ENCODE results near the gene CAMKK1.
A peak's percentile ranks its signal among the peaks of the same experiment; 100 is the strongest.
"Not testable (repeated sequence)": the region's sequence is repeated elsewhere in the genome, so short reads cannot be mapped to it uniquely, and the experiment has no call there.

Gene CAMKK1

GRCh38 chr17:3854204-3854603 lies 38.6 kb downstream of the CAMKK1 start:
- H3K27ac Mint-ChIP-seq, H3K4me3 Mint-ChIP-seq, H3K36me3 Mint-ChIP-seq, H3K9me3 Mint-ChIP-seq, H3K4me1 Mint-ChIP-seq, H3K27me3 Mint-ChIP-seq: not testable (repeated sequence)

GRCh38 chr17:3852561-3852960 lies 40.3 kb downstream of the CAMKK1 start:
- no peaks in the 10 kb centered on the region for H3K36me3 Mint-ChIP-seq
- H3K27me3 Mint-ChIP-seq = no peaks in the 10 kb centered on the region
- no peaks in the 10 kb centered on the region for H3K4me1 Mint-ChIP-seq
- no peak overlapping the region for H3K4me3 Mint-ChIP-seq
- H3K9me3 Mint-ChIP-seq = no peaks in the 10 kb centered on the region
- no peak overlapping the region for H3K27ac Mint-ChIP-seq

- peak overlapping the region; percentile 1 for H3K27ac Mint-ChIP-seq
- H3K4me1 Mint-ChIP-seq = no peaks in the 10 kb centered on the region
- no peaks in the 10 kb centered on the region for H3K27me3 Mint-ChIP-seq
- no peak overlapping the region for H3K4me3 Mint-ChIP-seq
- no peaks in the 10 kb centered on the region for H3K9me3 Mint-ChIP-seq
- H3K36me3 Mint-ChIP-seq = no peaks in the 10 kb centered on the region
These were observed 41.3 kb downstream of the CAMKK1 start for GRCh38 chr17:3851461-3852100.

GRCh38 chr17:3848229-3848835 lies 44.5 kb downstream of the CAMKK1 start:
- H3K4me1 Mint-ChIP-seq = peaks cover 19% of the 10 kb centered on the region
- no peaks in the 10 kb centered on the region for H3K36me3 Mint-ChIP-seq
- no peak overlapping the region for H3K27ac Mint-ChIP-seq
- H3K27me3 Mint-ChIP-seq = no peaks in the 10 kb centered on the region
- H3K9me3 Mint-ChIP-seq = no peaks in the 10 kb centered on the region
- no peak overlapping the region for H3K4me3 Mint-ChIP-seq

GRCh38 chr17:3847165-3847670 lies 45.6 kb downstream of the CAMKK1 start:
- Mint-ChIP-seq H3K4me1 (peaks cover 23% of the 10 kb centered on the region), H3K27me3 (no peaks in the 10 kb centered on the region), H3K4me3 (peak overlapping the region; percentile 39), H3K27ac (no peak overlapping the region), H3K9me3 (no peaks in the 10 kb centered on the region), H3K36me3 (no peaks in the 10 kb centered on the region)

- Mint-ChIP-seq H3K4me1 (peaks cover 23% of the 10 kb centered on the region), H3K4me3 (peak overlapping the region; percentile 95), H3K9me3 (no peaks in the 10 kb centered on the region), H3K27ac (no peak overlapping the region), H3K36me3 (no peaks in the 10 kb centered on the region), H3K27me3 (no peaks in the 10 kb centered on the region)
These were observed 46.3 kb downstream of the CAMKK1 start for GRCh38 chr17:3846437-3847164.

- no peaks in the 10 kb centered on the region for H3K9me3 Mint-ChIP-seq
- peaks cover 5% of the 10 kb centered on the region for H3K36me3 Mint-ChIP-seq
- peaks cover 29% of the 10 kb centered on the region for H3K4me1 Mint-ChIP-seq
- H3K27me3 Mint-ChIP-seq = no peaks in the 10 kb centered on the region
- H3K27ac Mint-ChIP-seq = peak within 1 kb of the TSS; percentile 91
- H3K4me3 Mint-ChIP-seq = peak within 1 kb of the TSS; percentile 95
These were observed 47.0 kb downstream of the CAMKK1 start, which contains the start of gene NCBP3 for GRCh38 chr17:3845621-3846436. NCBP3 (minus strand) TSS chr17:3846246; CDS start chr17:3846223, 23 bp downstream.

GRCh38 chr17:3845291-3845620 lies 47.6 kb downstream of the CAMKK1 start:
- H3K36me3 Mint-ChIP-seq = peaks cover 5% of the 10 kb centered on the region
- no peaks in the 10 kb centered on the region for H3K9me3 Mint-ChIP-seq
- H3K4me3 Mint-ChIP-seq = peak overlapping the region; percentile 95
- H3K27ac Mint-ChIP-seq = peak overlapping the region; percentile 91
- H3K27me3 Mint-ChIP-seq = no peaks in the 10 kb centered on the region
- H3K4me1 Mint-ChIP-seq = peaks cover 34% of the 10 kb centered on the region

GRCh38 chr17:3844556-3844955 lies 48.3 kb downstream of the CAMKK1 start:
- not testable (repeated sequence) for H3K36me3 Mint-ChIP-seq

GRCh38 chr17:3843935-3844516 lies 48.8 kb downstream of the CAMKK1 start:
- Mint-ChIP-seq H3K4me3 (peak overlapping the region; percentile 95), H3K4me1 (peaks cover 42% of the 10 kb centered on the region), H3K36me3 (peaks cover 5% of the 10 kb centered on the region), H3K27ac (peak overlapping the region; percentile 33), H3K27me3 (no peaks in the 10 kb centered on the region), H3K9me3 (no peaks in the 10 kb centered on the region)

More at GRCh38 chr17:3844556-3844955, 48.3 kb downstream of the CAMKK1 start:
- Mint-ChIP-seq H3K4me1 (peaks cover 41% of the 10 kb centered on the region), H3K4me3 (peak overlapping the region; percentile 95)
- not testable (repeated sequence) for H3K9me3 Mint-ChIP-seq, H3K27ac Mint-ChIP-seq, H3K27me3 Mint-ChIP-seq

GRCh38 chr17:3838206-3838605 lies 54.6 kb downstream of the CAMKK1 start:
- Mint-ChIP-seq H3K4me1 (peaks cover 38% of the 10 kb centered on the region), H3K36me3 (peaks cover 7% of the 10 kb centered on the region), H3K27me3 (no peaks in the 10 kb centered on the region), H3K4me3 (no peak overlapping the region), H3K27ac (no peak overlapping the region), H3K9me3 (no peaks in the 10 kb centered on the region)

GRCh38 chr17:3836551-3836950 lies 56.3 kb downstream of the CAMKK1 start:
- Mint-ChIP-seq H3K4me1 (peaks cover 35% of the 10 kb centered on the region), H3K9me3 (no peaks in the 10 kb centered on the region), H3K36me3 (peaks cover 7% of the 10 kb centered on the region), H3K27me3 (no peaks in the 10 kb centered on the region), H3K27ac (no peak overlapping the region), H3K4me3 (no peak overlapping the region)

- no peaks in the 10 kb centered on the region for H3K9me3 Mint-ChIP-seq
- no peak overlapping the region for H3K4me3 Mint-ChIP-seq
- H3K4me1 Mint-ChIP-seq = peaks cover 28% of the 10 kb centered on the region
- peaks cover 3% of the 10 kb centered on the region for H3K36me3 Mint-ChIP-seq
- no peak overlapping the region for H3K27ac Mint-ChIP-seq
- no peaks in the 10 kb centered on the region for H3K27me3 Mint-ChIP-seq
These were observed 57.2 kb downstream of the CAMKK1 start for GRCh38 chr17:3835410-3836229.

GRCh38 chr17:3834811-3835210 lies 58.0 kb downstream of the CAMKK1 start:
- Mint-ChIP-seq H3K4me3 (no peak overlapping the region), H3K4me1 (peaks cover 20% of the 10 kb centered on the region), H3K27me3 (no peaks in the 10 kb centered on the region), H3K27ac (peak overlapping the region; percentile 41), H3K9me3 (no peaks in the 10 kb centered on the region), H3K36me3 (peaks cover 3% of the 10 kb centered on the region)

All from activated naive CD4-positive, alpha-beta T cell treated with anti-CD3 and anti-CD28 coated beads, Interleukin-2, amount 50 U/mL, for 24 hours (primary cell).